Panc1 (cell line): ENCODE results near the gene MMP23B. TPM values are rescaled to one million over a fixed set of nuclear protein-coding genes. Genes with fewer than 3 reads are reported as not detected.

Experiments
- ATAC-seq: fragments of 200-7000 bp; cut with Tn5 transposase; 2 replicates; pipeline ENCODE4 v1.9.1; 2020; ENCODE audit warnings: mild to moderate bottlenecking, moderate library complexity
- BruUV-seq: library from RNA; stranded (reverse); fragments of 400-500 nt; replicated peaks from 2 replicates; lab custom pipeline; 2021; lab: Mats Ljungman, UMichigan
- CTCF ChIA-PET: fragments of 300-600 bp; sonication (Branson Sonifier 250); formaldehyde crosslinking; loops from one replicate; lab custom pipeline; 2022; ENCODE audit warnings: antibody characterized with exemption; lab: Charles Lee
- POLR2A ChIA-PET: fragments of 300-600 bp; sonication (Branson Sonifier 250); formaldehyde crosslinking; loops from one replicate; lab custom pipeline; 2022; ENCODE audit warnings: antibody characterized with exemption; lab: Charles Lee
- DNase-seq: peaks from one replicate; pipeline ENCODE4 v3.0.0-alpha.2; 2010; ENCODE audit warnings: low read depth, low spot score
- H3K27ac ChIP-seq: 2 replicates; pipeline ENCODE4 v1.5.1; 2011; ENCODE audit warnings: mild to moderate bottlenecking, low read length, inconsistent platforms
- H3K27me3 ChIP-seq: fragments of 200-500 bp; sonication (Bioruptor generic); 2 replicates; pipeline ENCODE4 v1.6.0; 2014; ENCODE audit warnings: low read length, inconsistent platforms; ENCODE audit not compliant: control insufficient read depth, insufficient read depth
- H3K36me3 ChIP-seq: fragments of 200-500 bp; sonication (Bioruptor generic); 2 replicates; pipeline ENCODE4 v1.5.1; 2014; ENCODE audit warnings: inconsistent platforms, mild to moderate bottlenecking, low read length, moderate library complexity; ENCODE audit not compliant: control insufficient read depth, insufficient read depth
- H3K4me1 ChIP-seq: 2 replicates; pipeline ENCODE4 v1.5.1; 2011; ENCODE audit warnings: inconsistent platforms, mild to moderate bottlenecking, low read length, moderate library complexity; ENCODE audit not compliant: control insufficient read depth, insufficient read depth
- H3K4me3 ChIP-seq, 2 experiments: 2 replicates each; pipeline ENCODE4 v1.5.1; 2011 to 2012; ENCODE audit warnings: low read depth in 2 of 2, low read length in 2 of 2, mild to moderate bottlenecking in 2 of 2, inconsistent platforms in 1 of 2, moderate library complexity in 1 of 2
- H3K9me3 ChIP-seq: fragments of 200-500 bp; sonication (Bioruptor generic); 2 replicates; pipeline ENCODE4 v1.5.1; 2014; ENCODE audit warnings: low read depth, mild to moderate bottlenecking, inconsistent platforms, low read length, moderate library complexity; ENCODE audit not compliant: control insufficient read depth, insufficient read depth
- CTCF ChIP-seq: fragments of 450-650 bp; IDR thresholded peaks from 2 replicates; pipeline ENCODE4 v1.5.1; 2017; ENCODE audit warnings: mild to moderate bottlenecking
- POLR2AphosphoS5 ChIP-seq: IDR thresholded peaks from 2 replicates; pipeline ENCODE4 v1.6.1; 2012; ENCODE audit warnings: mild to moderate bottlenecking, low read depth, low read length, moderate library complexity
- REST ChIP-seq, 2 experiments: IDR thresholded peaks; 2 replicates each; pipeline ENCODE4 v1.6.1; 2011 to 2012; ENCODE audit warnings: low read depth in 2 of 2, control low read depth in 1 of 2, low read length in 1 of 2, mild to moderate bottlenecking in 1 of 2, moderate library complexity in 1 of 2; ENCODE audit not compliant: insufficient read depth in 1 of 2
- SIN3A ChIP-seq: IDR thresholded peaks from 2 replicates; pipeline ENCODE4 v1.6.1; 2012; ENCODE audit warnings: low read depth, mild to moderate bottlenecking, low read length, moderate library complexity, borderline replicate concordance; ENCODE audit not compliant: insufficient read depth
- TCF7L2 ChIP-seq: IDR thresholded peaks from 2 replicates; pipeline ENCODE4 v1.6.1; 2011; ENCODE audit warnings: mild to moderate bottlenecking, low read depth, low read length, inconsistent platforms
- in situ Hi-C: cut with HindIII; loops from 2 replicates; pipeline ENCODE4 v1.10.0; 2016; ENCODE audit warnings: low sequenced_read_pairs, low pct_unique_long_range_greater_than_20kb
- intact Hi-C: fragments of 100-400 bp; cut with micrococcal nuclease; formaldehyde crosslinking; loops from one replicate; pipeline ENCODE4 v1.10.0; 2022; ENCODE audit not compliant: unreplicated experiment
- total RNA-seq: library from RNA; stranded (reverse); gene quantifications from one replicate; pipeline ENCODE4 v1.2.1, GENCODE V29; 2021; ENCODE audit not compliant: unreplicated experiment

MMP23B gene
- total RNA-seq, 1 experiment from 2014 or later: 5.0 TPM

DNA sequence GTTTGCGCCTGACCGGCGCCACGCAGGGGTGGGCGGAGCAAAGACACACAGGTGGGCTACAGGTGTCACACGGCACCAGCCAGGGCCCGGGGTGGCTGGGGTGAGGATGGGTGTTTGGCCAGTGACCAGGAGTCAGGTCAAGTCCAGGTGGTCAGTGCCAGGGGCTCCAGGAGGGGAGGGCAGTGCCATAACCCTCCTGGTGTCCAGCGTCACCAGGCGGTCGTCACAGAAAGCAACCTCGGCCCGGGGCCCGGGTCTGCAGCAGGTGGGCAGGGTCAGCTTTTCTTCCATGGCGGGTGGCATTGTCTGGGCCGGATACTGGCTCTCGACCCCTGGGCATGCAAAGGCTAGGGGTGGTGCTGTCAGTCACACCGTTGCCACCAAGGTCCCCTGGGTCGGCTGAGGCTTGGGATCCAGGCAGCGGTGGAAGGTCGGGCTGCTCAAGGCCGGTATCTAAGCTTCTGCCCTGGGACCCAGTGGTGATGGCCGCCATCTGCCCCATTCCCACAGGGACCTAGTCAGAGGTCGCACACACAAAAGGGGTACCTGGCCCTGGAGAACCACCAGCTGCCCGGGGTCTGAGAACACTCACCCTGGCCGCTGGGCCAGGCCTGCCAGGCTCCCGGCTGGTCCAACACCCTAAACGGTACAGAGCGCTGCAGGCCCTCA lies 33.8 kb upstream of the MMP23B start:
- Histone ChIP-seq H3K27ac (no peak overlapping the region), H3K36me3 (no peaks in the 10 kb centered on the region), H3K4me3 (no peak overlapping the region), H3K27me3 (no peaks in the 10 kb centered on the region), H3K4me1 (peaks cover 10% of the 10 kb centered on the region), H3K9me3 (no peaks in the 10 kb centered on the region)
- in situ Hi-C loops (no loop called here), intact Hi-C loops (no loop called here)
- ChIA-PET POLR2A (no interaction called here), CTCF (interaction anchor here (0.6 kb wide), 1 partner anchor 223 kb away, joined by 5 read pairs; the partner anchor contains the start of gene AURKAIP1)
- no TSS peak for BruUV-seq
- DNase-seq (no peak), ATAC-seq (no peak)
- TF ChIP-seq TCF7L2 (no peak), POLR2AphosphoS5 (no peak), CTCF (peak; percentile 22; the same call in 1 of the 2 replicates), REST (IDR thresholded peaks at IDR 0.05; ENCODE audit: insufficient read depth in 1 of 2, low read depth in 2 of 2, low read length in 1 of 2) (no peak), SIN3A (no peak)

DNA sequence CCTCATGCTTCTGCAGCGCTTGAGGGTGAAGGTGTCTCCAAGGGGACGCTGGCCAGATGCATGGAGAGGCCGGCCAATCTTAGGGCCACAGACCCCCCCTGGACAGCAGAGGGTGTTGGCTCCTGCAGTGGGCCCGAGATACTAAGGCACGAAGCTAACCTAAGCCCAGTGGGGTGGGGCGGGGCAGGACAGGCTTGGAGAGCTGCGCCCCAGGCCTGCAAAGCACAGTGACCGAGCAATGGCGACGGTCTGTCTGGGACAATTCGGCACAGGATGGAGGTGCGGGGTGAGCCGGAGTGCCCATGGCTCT lies 33.3 kb upstream of the MMP23B start:
- Histone ChIP-seq H3K9me3 (no peaks in the 10 kb centered on the region), H3K27ac (no peak overlapping the region), H3K4me1 (peaks cover 10% of the 10 kb centered on the region), H3K27me3 (no peaks in the 10 kb centered on the region), H3K36me3 (no peaks in the 10 kb centered on the region), H3K4me3 (no peak overlapping the region)
- in situ Hi-C loops: no loop called here
- DNase-seq: no peak
- no peak for ATAC-seq
- BruUV-seq: no TSS peak
- intact Hi-C loops: no loop called here
- TF ChIP-seq REST (IDR thresholded peaks at IDR 0.05; ENCODE audit: insufficient read depth in 1 of 2, low read depth in 2 of 2, low read length in 1 of 2) (no peak), POLR2AphosphoS5 (no peak), CTCF (no peak), SIN3A (no peak), TCF7L2 (no peak)
- POLR2A ChIA-PET: no interaction called here
- CTCF ChIA-PET: no interaction called here
